ENCODE measurements around the gene ZNF343. TPM values are rescaled to one million over a fixed set of nuclear protein-coding genes. Genes with fewer than 3 reads are reported as not detected.

The ZNF343 gene
- total RNA-seq, 4 donors from 2014 or later = 11.0 to 16.3 (median 14.2) TPM

DNA sequence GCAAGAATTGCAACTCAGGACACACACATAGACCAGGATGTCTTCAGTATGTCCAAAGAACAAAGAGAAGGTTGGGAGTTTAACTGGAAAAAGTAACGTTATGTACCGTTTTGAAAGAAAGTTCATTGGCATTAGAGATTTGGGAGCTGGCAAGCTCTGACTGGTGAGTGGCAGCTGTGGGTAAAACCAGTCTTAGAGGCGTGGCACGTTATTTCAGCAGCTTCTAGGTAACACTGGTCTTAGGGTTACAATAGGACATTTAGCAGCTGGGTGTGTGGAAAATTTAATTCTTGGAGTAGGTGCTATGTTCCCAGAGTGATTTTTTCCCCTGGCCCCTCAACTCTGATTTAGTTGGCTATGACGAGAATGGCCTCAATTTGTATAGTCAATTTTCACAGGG, 57.3 kb downstream of the ZNF343 start:
- Histone ChIP-seq H3K27me3 (no peaks in the 10 kb centered on the region), H3K9me3 (no peaks in the 10 kb centered on the region), H3K4me3 (replicated peaks in 1 of 3) (no peak overlapping the region), H3K27ac (no peak overlapping the region), H3K4me1 (no peaks in the 10 kb centered on the region), H3K36me3 (no peaks in the 10 kb centered on the region)
- 81 to 84% methylated on average over 5 of the region's 5 CpGs for WGBS, 2 donors
- DNase-seq = no peak
- intact Hi-C loops (cut with DNase I) = loop anchor here (10.0 kb wide), 1 partner anchor 247 kb away; no protein-coding TSS in a partner anchor
- no peak for TF ChIP-seq POLR2A (IDR thresholded peaks at IDR 0.05)
- TF ChIP-seq, protein P1, sequence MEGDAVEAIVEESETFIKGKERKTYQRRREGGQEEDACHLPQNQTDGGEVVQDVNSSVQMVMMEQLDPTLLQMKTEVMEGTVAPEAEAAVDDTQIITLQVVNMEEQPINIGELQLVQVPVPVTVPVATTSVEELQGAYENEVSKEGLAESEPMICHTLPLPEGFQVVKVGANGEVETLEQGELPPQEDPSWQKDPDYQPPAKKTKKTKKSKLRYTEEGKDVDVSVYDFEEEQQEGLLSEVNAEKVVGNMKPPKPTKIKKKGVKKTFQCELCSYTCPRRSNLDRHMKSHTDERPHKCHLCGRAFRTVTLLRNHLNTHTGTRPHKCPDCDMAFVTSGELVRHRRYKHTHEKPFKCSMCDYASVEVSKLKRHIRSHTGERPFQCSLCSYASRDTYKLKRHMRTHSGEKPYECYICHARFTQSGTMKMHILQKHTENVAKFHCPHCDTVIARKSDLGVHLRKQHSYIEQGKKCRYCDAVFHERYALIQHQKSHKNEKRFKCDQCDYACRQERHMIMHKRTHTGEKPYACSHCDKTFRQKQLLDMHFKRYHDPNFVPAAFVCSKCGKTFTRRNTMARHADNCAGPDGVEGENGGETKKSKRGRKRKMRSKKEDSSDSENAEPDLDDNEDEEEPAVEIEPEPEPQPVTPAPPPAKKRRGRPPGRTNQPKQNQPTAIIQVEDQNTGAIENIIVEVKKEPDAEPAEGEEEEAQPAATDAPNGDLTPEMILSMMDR (IDR thresholded peaks at IDR 0.05) = no peak

DNA sequence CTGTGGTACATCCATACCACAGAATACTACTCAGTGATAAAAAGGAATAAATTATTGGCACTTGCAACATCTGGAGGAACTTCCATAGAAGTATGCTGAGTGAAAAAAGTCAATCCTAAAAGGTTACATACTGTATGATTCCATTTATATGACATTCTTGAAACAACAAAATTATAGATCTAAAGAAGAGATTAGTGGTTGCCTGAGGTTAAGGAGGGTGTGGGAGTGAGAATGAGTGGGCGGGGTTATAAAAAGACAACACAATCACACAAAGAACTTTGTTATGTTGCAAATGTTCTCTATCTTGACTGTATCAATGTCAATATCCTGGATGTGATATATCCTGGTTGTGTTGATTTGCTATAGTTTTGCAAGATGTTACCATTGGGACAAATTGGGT, 59.3 kb downstream of the ZNF343 start:
- no peaks in the 10 kb centered on the region for H3K36me3 ChIP-seq
- 96 to 97% methylated on average over 1 of the region's 1 CpG for WGBS, 2 donors
- H3K27me3 ChIP-seq = no peaks in the 10 kb centered on the region
- no peaks in the 10 kb centered on the region for H3K9me3 ChIP-seq
- no peak overlapping the region for H3K27ac ChIP-seq
- intact Hi-C loops (cut with DNase I) = no loop called here
- DNase-seq = no peak
- no peaks in the 10 kb centered on the region for H3K4me1 ChIP-seq
- H3K4me3 ChIP-seq (replicated peaks in 1 of 3) = no peak overlapping the region
- no peak for TF ChIP-seq POLR2A (IDR thresholded peaks at IDR 0.05)
- TF ChIP-seq, protein P1 (IDR thresholded peaks at IDR 0.05) = no peak

DNA sequence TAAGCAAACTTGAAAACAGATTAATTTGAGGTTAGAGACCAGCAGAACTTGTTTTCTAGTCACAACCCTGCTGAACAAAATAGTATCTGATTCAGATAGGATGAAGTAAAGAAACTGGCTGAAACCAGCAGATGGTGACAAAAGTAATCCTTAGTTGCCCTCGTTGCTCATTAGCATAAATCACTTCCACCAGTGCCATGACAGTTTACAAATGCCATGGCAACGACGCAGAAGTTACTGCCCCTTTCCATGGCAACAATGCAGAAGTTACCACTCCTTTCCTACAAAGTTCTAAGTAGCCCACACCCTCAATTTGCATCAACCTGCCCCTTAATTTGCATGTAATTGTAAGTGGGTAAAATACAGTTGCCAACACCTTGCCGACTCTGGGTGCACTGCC, 61.9 kb downstream of the ZNF343 start:
- WGBS, 2 donors = 71 to 75% methylated on average over 4 of the region's 4 CpGs
- H3K9me3 ChIP-seq = no peaks in the 10 kb centered on the region
- no peaks in the 10 kb centered on the region for H3K36me3 ChIP-seq
- no peak overlapping the region for H3K4me3 ChIP-seq (replicated peaks in 1 of 3)
- no peak overlapping the region for H3K27ac ChIP-seq
- no peak for DNase-seq
- intact Hi-C loops (cut with DNase I) = no loop called here
- no peak for TF ChIP-seq POLR2A (IDR thresholded peaks at IDR 0.05)
- TF ChIP-seq, protein P1 (IDR thresholded peaks at IDR 0.05) = no peak
- H3K4me1 ChIP-seq = no peaks in the 10 kb centered on the region
- no peaks in the 10 kb centered on the region for H3K27me3 ChIP-seq

Small RNA genes within 50 kb of the gene (small RNA-seq; reads per million reads assigned to genes)
- gene RF00019 = not detected

Other genes starting within 250 kb of the ZNF343 start
- not detected for gene TGM3, start 212.9 kb downstream of the ZNF343 start, total RNA-seq
- gene TGM6, start 128.0 kb downstream of the ZNF343 start, total RNA-seq = not detected
- 100 to 1,000 TPM; 119 to 176 (median 133) TPM for gene SNRPB, start 38.1 kb downstream of the ZNF343 start, total RNA-seq
- under 1 TPM in 1 of 4 donors, not detected in 3; 0.11 TPM for gene TMC2, start 27.7 kb upstream of the ZNF343 start, total RNA-seq
- gene NOP56, start 143.7 kb upstream of the ZNF343 start, total RNA-seq = 10 to 100 TPM; 46.8 to 85.9 (median 64.1) TPM
- 100 to 1,000 TPM; 126 to 161 (median 141) TPM for gene IDH3B, start 155.3 kb upstream of the ZNF343 start, total RNA-seq
- 10 to 100 TPM; 24.2 to 55.8 (median 42.4) TPM for gene EBF4, start 183.9 kb upstream of the ZNF343 start, total RNA-seq

Measured in thyroid gland (tissue), 4 donors.